ENCODE results near the gene NOTCH4. TPM values are rescaled to one million over a fixed set of nuclear protein-coding genes. Genes with fewer than 3 reads are reported as not detected.

Gene NOTCH4
- total and polyA plus RNA-seq, 2 of the 4 experiments (the other 2 are of a cell fraction), result 0.96 to 1.3 TPM

DNA sequence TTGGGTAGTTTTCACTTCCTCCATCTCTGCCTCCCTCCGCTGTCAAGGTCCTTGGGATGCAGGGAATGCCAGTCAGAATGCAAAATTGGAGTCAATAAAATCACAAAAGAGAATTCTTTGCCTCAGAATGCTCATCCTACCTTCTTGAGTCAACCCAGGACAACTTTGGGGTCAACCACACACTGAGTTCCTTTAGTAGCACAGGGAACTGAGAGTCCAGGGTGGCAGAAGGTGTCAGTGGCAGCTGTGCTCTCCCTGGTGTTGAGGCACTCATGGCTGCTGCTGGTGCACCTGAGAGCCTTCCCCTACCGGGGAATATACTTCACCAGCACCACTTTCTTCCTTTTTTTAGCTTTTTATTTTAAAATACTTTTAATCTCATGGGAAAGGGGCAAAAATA lies 829 bp upstream of the NOTCH4 start:
- intact Hi-C loops (cut with micrococcal nuclease) (no loop called here), in situ Hi-C loops (cut with MboI; ENCODE audit: low sequenced_read_pairs) (no loop called here), dilution Hi-C loops (cut with HindIII; ENCODE audit: low sequenced_read_pairs, unreplicated experiment) (no loop called here)
- ATAC-seq (ENCODE audit: low read depth) (no peak), DNase-seq (no peak)
- no peaks in the 10 kb centered on the region for H3K4me1 ChIP-seq (ENCODE audit: control insufficient read depth, insufficient read depth, low read length)
- H3K9me1 ChIP-seq (ENCODE audit: insufficient read depth, low read length), result no peaks in the 10 kb centered on the region
- no peak overlapping the region for H4K5ac ChIP-seq (ENCODE audit: low read depth, low read length)
- no peak overlapping the region for H3K4me3 ChIP-seq (ENCODE audit: insufficient read depth, low read depth, low read length)
- 40% methylated on average over 1 of the region's 2 CpGs; no CpG with 5 or more reads in 1 of the 2 experiments for WGBS, 2 experiments (ENCODE audit: extremely low coverage in 2 of 2, insufficient read length in 1 of 2)
- no peak overlapping the region for H3K23ac ChIP-seq (ENCODE audit: low read depth, low read length)
- no peak overlapping the region for H2AK5ac ChIP-seq (ENCODE audit: low read depth, low read length)
- BruUV-seq (replicated peaks), result no TSS peak
- ChIA-PET CTCF (no interaction called here), POLR2A (ENCODE audit: unreplicated experiment) (no interaction called here)
- H3K4ac ChIP-seq (ENCODE audit: low read depth, low read length), result no peak overlapping the region
- no peak overlapping the region for H3K14ac ChIP-seq (replicated peaks; ENCODE audit: low read depth, low read length)
- H4K20me1 ChIP-seq (ENCODE audit: insufficient read depth, low read length), result no peaks in the 10 kb centered on the region
- no peak overlapping the region for H2BK20ac ChIP-seq (ENCODE audit: low read depth, low read length)
- H4K8ac ChIP-seq (ENCODE audit: low read depth in 2 of 2, low read length in 2 of 2), result no peak overlapping the region
- no peak overlapping the region for H4K91ac ChIP-seq (ENCODE audit: insufficient read depth, low read depth, low read length)
- no peaks in the 10 kb centered on the region for H3K36me3 ChIP-seq (ENCODE audit: control insufficient read depth, insufficient read depth, low read length)
- no peak overlapping the region for H2AFZ ChIP-seq (replicated peaks; ENCODE audit: low read length, poor library complexity)
- H2BK120ac ChIP-seq (ENCODE audit: low read depth, low read length), result no peak overlapping the region
- H2AK9ac ChIP-seq (replicated peaks; ENCODE audit: low read depth, low read length, poor library complexity), result no peak overlapping the region
- H3K9ac ChIP-seq (ENCODE audit: low read depth, low read length), result no peak overlapping the region
- no peaks in the 10 kb centered on the region for H3K79me1 ChIP-seq (ENCODE audit: low read depth in 1 of 2, low read length in 2 of 2)
- H3K27me3 ChIP-seq (ENCODE audit: control insufficient read depth, insufficient read depth, low read length), result peaks cover 23% of the 10 kb centered on the region
- H3K4me2 ChIP-seq (ENCODE audit: low read depth, low read length), result no peak overlapping the region
- no peak overlapping the region for H3K27ac ChIP-seq (ENCODE audit: insufficient read depth, low read length)
- H2BK15ac ChIP-seq (ENCODE audit: low read depth, low read length), result no peak overlapping the region
- no peak overlapping the region for H2BK5ac ChIP-seq (ENCODE audit: low read depth, low read length, poor library complexity, severe bottlenecking)
- TF ChIP-seq BHLHE40 (IDR thresholded peaks at IDR 0.05; ENCODE audit: low read depth, low read length) (no peak), RCOR1 (IDR thresholded peaks at IDR 0.05; ENCODE audit: insufficient replicate concordance, low read length) (no peak), NFE2L2 (IDR thresholded peaks at IDR 0.05; ENCODE audit: low read depth, low read length) (no peak), RFX5 (IDR thresholded peaks at IDR 0.05; ENCODE audit: low read depth, low read length) (no peak), RAD21 (IDR thresholded peaks at IDR 0.05; ENCODE audit: low read length) (no peak), CEBPB (IDR thresholded peaks at IDR 0.05; ENCODE audit: low read depth, low read length) (no peak), SMC3 (IDR thresholded peaks at IDR 0.05; ENCODE audit: low read depth, low read length) (no peak), MAFK (IDR thresholded peaks at IDR 0.05; ENCODE audit: low read depth, low read length) (no peak), USF2 (IDR thresholded peaks at IDR 0.05; ENCODE audit: low read depth, low read length) (no peak), POLR2A (IDR thresholded peaks at IDR 0.05; ENCODE audit: low read depth, low read length) (no peak), FOS (IDR thresholded peaks at IDR 0.05; ENCODE audit: low read depth, low read length) (no peak), CHD1 (IDR thresholded peaks at IDR 0.05; ENCODE audit: low read depth, low read length) (no peak), MXI1 (IDR thresholded peaks at IDR 0.05; ENCODE audit: borderline replicate concordance, low read depth, low read length) (no peak), MAZ (IDR thresholded peaks at IDR 0.05; ENCODE audit: borderline replicate concordance, low read depth, low read length) (no peak)
- TF ChIP-seq, protein P1, sequence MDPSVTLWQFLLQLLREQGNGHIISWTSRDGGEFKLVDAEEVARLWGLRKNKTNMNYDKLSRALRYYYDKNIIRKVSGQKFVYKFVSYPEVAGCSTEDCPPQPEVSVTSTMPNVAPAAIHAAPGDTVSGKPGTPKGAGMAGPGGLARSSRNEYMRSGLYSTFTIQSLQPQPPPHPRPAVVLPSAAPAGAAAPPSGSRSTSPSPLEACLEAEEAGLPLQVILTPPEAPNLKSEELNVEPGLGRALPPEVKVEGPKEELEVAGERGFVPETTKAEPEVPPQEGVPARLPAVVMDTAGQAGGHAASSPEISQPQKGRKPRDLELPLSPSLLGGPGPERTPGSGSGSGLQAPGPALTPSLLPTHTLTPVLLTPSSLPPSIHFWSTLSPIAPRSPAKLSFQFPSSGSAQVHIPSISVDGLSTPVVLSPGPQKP (IDR thresholded peaks at IDR 0.05; ENCODE audit: borderline replicate concordance, low read depth, low read length), result no peak
- TF ChIP-seq, protein P2, sequence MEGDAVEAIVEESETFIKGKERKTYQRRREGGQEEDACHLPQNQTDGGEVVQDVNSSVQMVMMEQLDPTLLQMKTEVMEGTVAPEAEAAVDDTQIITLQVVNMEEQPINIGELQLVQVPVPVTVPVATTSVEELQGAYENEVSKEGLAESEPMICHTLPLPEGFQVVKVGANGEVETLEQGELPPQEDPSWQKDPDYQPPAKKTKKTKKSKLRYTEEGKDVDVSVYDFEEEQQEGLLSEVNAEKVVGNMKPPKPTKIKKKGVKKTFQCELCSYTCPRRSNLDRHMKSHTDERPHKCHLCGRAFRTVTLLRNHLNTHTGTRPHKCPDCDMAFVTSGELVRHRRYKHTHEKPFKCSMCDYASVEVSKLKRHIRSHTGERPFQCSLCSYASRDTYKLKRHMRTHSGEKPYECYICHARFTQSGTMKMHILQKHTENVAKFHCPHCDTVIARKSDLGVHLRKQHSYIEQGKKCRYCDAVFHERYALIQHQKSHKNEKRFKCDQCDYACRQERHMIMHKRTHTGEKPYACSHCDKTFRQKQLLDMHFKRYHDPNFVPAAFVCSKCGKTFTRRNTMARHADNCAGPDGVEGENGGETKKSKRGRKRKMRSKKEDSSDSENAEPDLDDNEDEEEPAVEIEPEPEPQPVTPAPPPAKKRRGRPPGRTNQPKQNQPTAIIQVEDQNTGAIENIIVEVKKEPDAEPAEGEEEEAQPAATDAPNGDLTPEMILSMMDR (conservative IDR thresholded peaks at IDR 0.05; ENCODE audit: low read depth, low read length), result no peak
- no peak overlapping the region for H3K18ac ChIP-seq (ENCODE audit: low read depth, low read length)
- H3K9me3 ChIP-seq (ENCODE audit: control insufficient read depth, insufficient read depth, low read length), result no peaks in the 10 kb centered on the region
- H3K56ac ChIP-seq (ENCODE audit: extremely low read depth, insufficient read depth, low read length), result no peak overlapping the region
